Measurements from ENCODE around the gene CNTNAP2. TPM values are rescaled to one million over a fixed set of nuclear protein-coding genes. Genes with fewer than 3 reads are reported as not detected.

The CNTNAP2 gene
- total and polyA plus RNA-seq, 2 of the 4 experiments (the other 2 are of a cell fraction), result not detected

DNA sequence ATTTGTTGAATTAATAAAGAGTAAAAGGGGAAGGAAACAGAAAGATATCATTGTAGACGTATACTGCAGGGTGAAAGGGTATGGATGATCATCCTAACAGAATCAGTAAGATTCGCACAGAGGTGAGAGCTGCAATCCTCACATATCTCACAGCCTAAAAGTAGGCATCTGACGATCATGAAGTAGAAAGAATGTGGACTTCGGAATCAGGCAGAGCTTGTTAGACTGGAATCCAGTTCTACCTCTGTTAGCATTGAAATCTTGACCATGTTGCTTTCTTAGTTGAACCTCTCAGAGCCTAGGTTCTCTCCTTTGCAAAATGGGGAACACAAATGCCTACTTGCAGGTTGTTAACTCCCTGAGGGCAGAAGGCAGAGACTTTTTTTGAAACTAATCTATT, 2154.0 kb downstream of the CNTNAP2 start:
- no peaks in the 10 kb centered on the region for H3K27me3 ChIP-seq (ENCODE audit: control insufficient read depth, insufficient read depth, low read length)
- no peak overlapping the region for H4K8ac ChIP-seq (ENCODE audit: low read depth in 2 of 2, low read length in 2 of 2)
- dilution Hi-C loops (cut with HindIII; ENCODE audit: low sequenced_read_pairs, unreplicated experiment) (no loop called here), in situ Hi-C loops (cut with MboI; ENCODE audit: low sequenced_read_pairs) (loop anchor here (25.0 kb wide), 2 partner anchors 692 to 833 kb away; no protein-coding TSS in a partner anchor), intact Hi-C loops (cut with micrococcal nuclease) (no loop called here)
- ChIA-PET CTCF (no interaction called here), POLR2A (ENCODE audit: unreplicated experiment) (no interaction called here)
- no peaks in the 10 kb centered on the region for H4K20me1 ChIP-seq (ENCODE audit: insufficient read depth, low read length)
- no peak overlapping the region for H2BK20ac ChIP-seq (ENCODE audit: low read depth, low read length)
- no peak overlapping the region for H3K4me2 ChIP-seq (ENCODE audit: low read depth, low read length)
- no peaks in the 10 kb centered on the region for H3K79me1 ChIP-seq (ENCODE audit: low read depth in 1 of 2, low read length in 2 of 2)
- no peak overlapping the region for H2AK9ac ChIP-seq (replicated peaks; ENCODE audit: low read depth, low read length, poor library complexity)
- TF ChIP-seq RCOR1 (IDR thresholded peaks at IDR 0.05; ENCODE audit: insufficient replicate concordance, low read length), result no peak
- no peak for TF ChIP-seq FOS (IDR thresholded peaks at IDR 0.05; ENCODE audit: low read depth, low read length)
- no peak for TF ChIP-seq POLR2A (IDR thresholded peaks at IDR 0.05; ENCODE audit: low read depth, low read length)
- TF ChIP-seq CHD1 (IDR thresholded peaks at IDR 0.05; ENCODE audit: low read depth, low read length), result no peak
- no peak for TF ChIP-seq MAZ (IDR thresholded peaks at IDR 0.05; ENCODE audit: borderline replicate concordance, low read depth, low read length)
- no peak for TF ChIP-seq BHLHE40 (IDR thresholded peaks at IDR 0.05; ENCODE audit: low read depth, low read length)
- no peak for TF ChIP-seq NFE2L2 (IDR thresholded peaks at IDR 0.05; ENCODE audit: low read depth, low read length)
- TF ChIP-seq, protein P1, sequence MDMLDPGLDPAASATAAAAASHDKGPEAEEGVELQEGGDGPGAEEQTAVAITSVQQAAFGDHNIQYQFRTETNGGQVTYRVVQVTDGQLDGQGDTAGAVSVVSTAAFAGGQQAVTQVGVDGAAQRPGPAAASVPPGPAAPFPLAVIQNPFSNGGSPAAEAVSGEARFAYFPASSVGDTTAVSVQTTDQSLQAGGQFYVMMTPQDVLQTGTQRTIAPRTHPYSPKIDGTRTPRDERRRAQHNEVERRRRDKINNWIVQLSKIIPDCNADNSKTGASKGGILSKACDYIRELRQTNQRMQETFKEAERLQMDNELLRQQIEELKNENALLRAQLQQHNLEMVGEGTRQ (IDR thresholded peaks at IDR 0.05; ENCODE audit: low read depth, low read length), result no peak
- no peak for TF ChIP-seq MXI1 (IDR thresholded peaks at IDR 0.05; ENCODE audit: borderline replicate concordance, low read depth, low read length)
- TF ChIP-seq SMC3 (IDR thresholded peaks at IDR 0.05; ENCODE audit: low read depth, low read length), result no peak
- no peak overlapping the region for H2AFZ ChIP-seq (replicated peaks; ENCODE audit: low read length, poor library complexity)
- H3K27ac ChIP-seq (ENCODE audit: insufficient read depth, low read length), result no peak overlapping the region
- peaks cover 4% of the 10 kb centered on the region; the same call in 1 of the 2 replicates for H3K9me3 ChIP-seq (ENCODE audit: control insufficient read depth, insufficient read depth, low read length)
- no peak overlapping the region for H2BK120ac ChIP-seq (ENCODE audit: low read depth, low read length)
- DNase-seq (no peak), ATAC-seq (ENCODE audit: low read depth) (no peak)
- H3K9ac ChIP-seq (ENCODE audit: low read depth, low read length), result no peak overlapping the region
- H3K18ac ChIP-seq (ENCODE audit: low read depth, low read length), result no peak overlapping the region
- BruUV-seq (replicated peaks), result no TSS peak
- H3K14ac ChIP-seq (replicated peaks; ENCODE audit: low read depth, low read length), result no peak overlapping the region
- no CpG with 5 or more reads among the region's 4 CpGs for WGBS, 2 experiments (ENCODE audit: extremely low coverage in 2 of 2, insufficient read length in 1 of 2)
- H4K5ac ChIP-seq (ENCODE audit: low read depth, low read length), result no peak overlapping the region
- H3K56ac ChIP-seq (ENCODE audit: extremely low read depth, insufficient read depth, low read length), result no peak overlapping the region
- H3K4me1 ChIP-seq (ENCODE audit: control insufficient read depth, insufficient read depth, low read length), result no peaks in the 10 kb centered on the region
- no peak overlapping the region for H2AK5ac ChIP-seq (ENCODE audit: low read depth, low read length)
- H2BK15ac ChIP-seq (ENCODE audit: low read depth, low read length), result no peak overlapping the region
- H3K36me3 ChIP-seq (ENCODE audit: control insufficient read depth, insufficient read depth, low read length), result no peaks in the 10 kb centered on the region
- H3K23ac ChIP-seq (ENCODE audit: low read depth, low read length), result no peak overlapping the region
- H3K4ac ChIP-seq (ENCODE audit: low read depth, low read length), result no peak overlapping the region
- H4K91ac ChIP-seq (ENCODE audit: insufficient read depth, low read depth, low read length), result no peak overlapping the region
- H3K9me1 ChIP-seq (ENCODE audit: insufficient read depth, low read length), result no peaks in the 10 kb centered on the region
- no peak overlapping the region for H3K4me3 ChIP-seq (ENCODE audit: insufficient read depth, low read depth, low read length)
- H2BK5ac ChIP-seq (ENCODE audit: low read depth, low read length, poor library complexity, severe bottlenecking), result no peak overlapping the region
